ENCODE measurements around the gene KRT17.
"Not testable (repeated sequence)": the region's sequence is repeated elsewhere in the genome, so short reads cannot be mapped to it uniquely, and the experiment has no call there.

KRT17 gene

GRCh38 chr17:41633556-41634199, 9.3 kb upstream of the KRT17 start:
- no peak for DNase-seq

- DNase-seq: no peak
Measured at GRCh38 chr17:41632482-41633105, 8.2 kb upstream of the KRT17 start.

GRCh38 chr17:41631898-41632285, 7.5 kb upstream of the KRT17 start:
- no peak for DNase-seq

DNA sequence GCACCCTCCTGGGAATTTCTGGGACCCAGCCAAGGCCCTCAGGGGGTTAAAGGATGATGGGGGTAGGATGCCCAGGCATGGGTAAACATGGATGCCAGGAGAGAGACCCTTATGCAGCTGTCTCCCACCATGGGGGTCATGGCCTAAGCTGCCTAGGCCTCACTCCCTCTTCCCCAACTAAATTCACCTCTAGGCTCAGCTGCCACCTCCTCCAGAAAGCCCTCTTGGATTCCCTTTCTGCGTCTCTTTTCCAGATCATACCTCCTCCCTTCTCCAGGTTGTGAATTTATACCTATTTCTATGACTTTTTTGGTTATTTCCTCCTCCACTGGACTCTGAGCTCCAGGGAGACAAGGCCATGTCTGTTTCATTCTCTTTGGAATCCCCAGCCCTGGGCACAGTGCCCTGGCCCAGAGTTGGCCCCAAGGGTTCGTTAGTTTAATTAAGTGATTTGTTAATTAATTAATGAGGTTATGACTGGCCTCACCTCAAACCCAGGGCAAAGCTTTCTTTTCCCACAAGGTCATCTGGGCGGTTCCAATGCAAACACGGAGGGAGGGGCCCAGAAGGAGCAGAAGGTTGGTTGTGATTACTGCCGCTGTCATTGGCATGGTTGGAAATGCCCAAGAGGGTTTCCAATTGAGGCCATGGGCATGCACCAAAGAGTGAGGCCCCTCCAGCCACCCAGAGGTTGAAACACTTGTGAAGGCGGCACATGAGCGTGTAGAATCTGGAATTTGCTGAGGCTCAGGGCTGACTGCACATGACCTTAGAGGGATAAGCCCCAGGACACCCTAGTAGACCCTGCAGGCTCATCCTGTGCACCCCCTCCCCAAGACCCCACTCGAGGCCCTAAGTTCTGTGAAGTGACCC, 6.9 kb upstream of the KRT17 start:
- DNase-seq: no peak

- no peak for DNase-seq
Measured at GRCh38 chr17:41629826-41630670, 5.7 kb upstream of the KRT17 start.

GRCh38 chr17:41629316-41629715, 4.9 kb upstream of the KRT17 start:
- no peak for DNase-seq

DNA sequence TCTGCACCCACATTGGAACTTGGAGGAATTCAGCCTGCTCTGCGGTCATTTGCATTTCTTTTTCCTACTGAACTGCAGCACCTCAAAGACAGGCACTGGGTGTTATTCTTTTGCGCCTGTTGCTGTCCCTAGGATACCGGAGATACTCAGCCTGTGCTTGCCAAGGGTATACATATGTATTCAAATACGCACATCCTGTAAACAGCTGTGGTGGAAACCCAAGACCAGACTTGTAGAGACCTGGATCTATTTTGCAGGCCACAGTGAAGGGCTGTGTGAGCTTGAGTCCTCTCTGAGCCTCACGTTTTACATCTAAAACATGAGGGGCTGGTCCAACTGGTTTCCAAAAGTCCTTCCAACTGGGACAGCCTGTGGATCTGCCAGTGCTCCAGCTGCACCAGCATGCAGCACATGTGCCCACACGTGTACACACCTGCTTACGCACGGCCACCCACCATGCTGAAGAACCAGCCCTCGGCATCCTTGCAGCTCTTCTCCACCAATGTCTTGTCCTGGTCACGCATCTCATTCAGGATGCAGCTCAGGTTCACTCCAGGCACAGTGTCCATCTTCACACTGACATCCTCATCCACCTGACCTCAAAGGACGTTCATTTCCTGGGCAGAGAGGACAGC, 4.4 kb upstream of the KRT17 start:
- not testable (repeated sequence) for DNase-seq

- DNase-seq: not testable (repeated sequence)
Measured at GRCh38 chr17:41628073-41628370, 3.6 kb upstream of the KRT17 start.

- DNase-seq: no peak
Measured at GRCh38 chr17:41627316-41628072, 3.1 kb upstream of the KRT17 start.

- not testable (repeated sequence) for DNase-seq
Measured at GRCh38 chr17:41626914-41627295, 2.5 kb upstream of the KRT17 start.

DNA sequence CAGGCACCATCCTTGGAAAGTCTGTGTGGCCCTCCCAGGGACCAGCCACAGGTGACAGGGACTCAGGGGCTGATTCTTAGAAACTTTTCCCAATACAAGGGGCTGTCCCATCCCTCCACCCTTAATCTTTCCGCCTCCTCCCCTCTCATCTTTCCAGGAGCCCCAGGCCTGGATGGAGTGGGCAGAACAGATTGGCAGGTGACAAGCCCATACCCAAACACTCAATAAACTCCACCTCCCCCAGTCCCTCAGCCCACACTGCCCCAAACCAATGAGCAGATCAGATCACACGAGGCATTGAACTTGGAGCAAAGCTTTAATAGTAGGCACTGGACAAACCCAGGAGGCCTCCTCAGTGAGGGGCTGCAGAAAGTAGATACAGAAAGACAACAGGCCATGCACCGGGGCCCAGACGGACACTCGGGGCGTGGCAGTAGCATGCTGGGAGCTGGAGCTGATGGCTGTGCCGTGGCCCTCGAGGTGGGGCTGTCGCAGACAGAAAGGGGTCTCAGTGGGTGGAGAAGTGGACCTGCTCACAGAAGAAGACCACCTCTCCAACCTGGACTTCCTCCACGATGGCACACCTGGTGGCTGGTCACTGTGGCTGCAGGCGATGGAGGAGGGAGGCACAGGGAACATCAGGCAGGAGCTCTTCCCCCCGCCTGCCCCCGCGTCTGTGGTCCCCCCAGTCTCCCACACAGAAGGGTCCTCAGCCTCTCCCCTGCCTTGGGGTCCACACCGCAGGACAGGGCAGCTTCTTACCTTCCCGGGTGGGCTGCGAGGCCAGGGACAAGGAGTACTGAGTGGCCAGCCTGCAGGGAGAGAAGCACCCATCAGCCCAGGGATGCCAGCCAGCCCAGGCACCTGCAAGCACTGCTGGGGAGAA, 1.9 kb upstream of the KRT17 start:
- DNase-seq: not testable (repeated sequence)

DNA sequence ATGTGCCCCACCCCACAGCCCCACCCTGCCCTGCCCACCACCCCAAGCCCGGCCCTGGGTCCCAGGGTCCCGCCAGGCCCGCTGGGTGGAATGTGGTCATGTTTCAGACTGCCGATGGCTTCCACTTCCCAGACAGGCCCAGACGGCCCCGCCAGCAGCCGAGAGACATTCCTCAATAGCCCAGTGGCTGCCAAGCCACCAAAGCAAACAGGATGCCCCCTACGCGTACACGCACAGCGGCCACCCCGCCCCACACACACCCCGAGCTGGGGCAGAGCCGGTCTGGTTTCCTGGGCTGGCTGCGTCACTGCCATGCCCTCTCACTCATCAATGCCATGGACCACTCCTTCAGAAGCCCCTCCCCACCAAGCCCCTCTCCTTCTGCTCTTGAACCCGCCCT, 1.2 kb upstream of the KRT17 start:
- DNase-seq: no peak

GRCh38 chr17:41623184-41623861, 1.1 kb downstream of the KRT17 start:
- DNase-seq: not testable (repeated sequence)

- not testable (repeated sequence) for DNase-seq
Measured at GRCh38 chr17:41622340-41623183, 1.8 kb downstream of the KRT17 start.

DNA sequence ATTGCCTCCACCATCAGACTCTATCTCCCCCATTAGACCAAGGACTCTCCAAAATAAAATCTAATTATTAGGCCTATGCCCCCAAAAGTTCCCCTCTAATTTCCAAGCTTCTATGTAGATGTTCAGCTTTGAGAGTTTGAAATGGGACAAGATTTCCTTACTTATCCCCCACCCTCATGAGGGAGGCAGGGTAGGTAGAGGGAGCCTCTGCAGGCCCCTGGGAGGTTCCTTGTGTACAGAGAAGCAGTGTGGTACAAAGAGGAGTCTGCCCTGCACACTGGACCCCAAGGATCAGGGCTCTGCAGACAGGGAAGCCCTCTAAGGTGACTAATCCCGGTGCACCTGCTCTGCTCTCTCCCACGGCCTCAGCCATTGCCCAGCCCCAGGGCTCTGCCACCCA, 2.5 kb downstream of the KRT17 start:
- no peak for DNase-seq

DNA sequence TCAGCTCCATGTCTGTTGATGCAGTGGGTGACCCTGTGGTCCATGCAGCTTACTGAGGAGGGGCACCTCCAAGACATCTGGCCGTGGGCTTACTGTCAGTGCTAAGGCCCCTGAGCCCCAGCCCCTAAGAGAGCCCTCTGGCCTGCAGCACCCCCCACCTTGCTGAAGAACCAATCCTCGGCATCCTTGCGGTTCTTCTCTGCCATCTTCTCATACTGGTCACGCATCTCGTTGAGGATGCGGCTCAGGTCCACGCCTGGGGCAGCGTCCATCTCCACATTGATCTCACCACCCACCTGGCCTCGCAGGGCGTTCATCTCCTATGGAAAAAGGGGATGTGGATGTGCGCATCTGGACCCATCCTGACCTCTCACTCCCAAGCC, 2.9 kb downstream of the KRT17 start:
- DNase-seq: not testable (repeated sequence)

DNA sequence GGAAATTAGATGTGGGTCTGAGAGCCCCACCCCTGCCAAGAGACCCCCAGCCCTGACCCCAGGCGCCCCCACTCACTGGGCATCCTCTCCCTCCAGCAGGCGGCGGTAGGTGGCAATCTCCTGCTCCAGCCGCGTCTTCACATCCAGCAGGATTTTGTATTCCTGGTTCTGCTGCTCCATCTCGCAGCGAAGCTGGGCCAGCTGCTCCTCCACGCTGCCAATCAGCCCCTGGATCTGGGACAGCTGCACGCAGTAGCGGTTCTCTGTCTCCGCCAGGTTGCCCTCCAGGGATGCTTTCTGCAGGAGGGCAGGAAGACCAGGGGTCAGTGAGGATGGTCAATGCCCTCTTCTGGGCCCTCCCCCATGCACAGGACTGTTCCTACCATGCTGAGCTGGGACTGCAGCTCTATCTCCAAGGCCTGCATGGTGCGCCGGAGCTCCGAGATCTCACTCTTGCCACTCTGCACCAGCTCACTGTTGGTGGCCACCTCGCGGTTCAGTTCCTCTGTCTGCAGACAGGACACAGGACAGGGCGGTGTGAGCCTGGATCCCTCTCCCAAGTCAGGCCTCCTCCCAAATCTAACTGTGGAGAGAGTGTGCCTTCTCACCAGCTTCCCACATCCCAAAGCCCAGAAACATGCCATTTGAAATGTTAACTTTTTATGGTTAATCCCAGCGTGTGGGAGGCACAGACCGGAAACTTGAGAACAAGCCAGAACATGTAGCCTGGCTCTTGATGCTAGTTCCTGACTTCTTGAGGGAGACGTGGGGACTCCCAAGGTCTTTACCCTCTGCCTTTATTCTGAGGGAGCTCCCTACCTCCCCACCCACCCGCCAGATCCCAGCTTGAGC, 3.6 kb downstream of the KRT17 start:
- DNase-seq: no peak

- not testable (repeated sequence) for DNase-seq
Measured at GRCh38 chr17:41619927-41620582, 4.3 kb downstream of the KRT17 start.

Measured in CD4-positive, alpha-beta T cell treated with Interleukin-17A for 1 hour (primary cell).